Stimulated activated CD4-positive, alpha-beta T cell treated with anti-CD3 and anti-CD28 coated beads, Interleukin-1b, Interleukin-23, amount 100 ng/mL, for 48 hours (primary cell): Measurements from ENCODE around the gene CTTNBP2.

Experiments used
- DNase-seq: peaks from one replicate; pipeline ENCODE4 v3.0.0-alpha.2; 2020

Gene CTTNBP2

GRCh38 chr7:117873310-117874190 lies at the start of gene CTTNBP2:
Gene CTTNBP2, minus strand, starts transcription at chr7:117873441. Its CDS starts 26 bp downstream, at chr7:117873415.
- peak; percentile 1 for DNase-seq

GRCh38 chr7:117916309-117916708 lies 43.1 kb upstream of the CTTNBP2 start:
- no peak for DNase-seq

GRCh38 chr7:117912421-117912820 lies 39.2 kb upstream of the CTTNBP2 start:
- no peak for DNase-seq

- DNase-seq = no peak
These were observed 35.0 kb upstream of the CTTNBP2 start for GRCh38 chr7:117908031-117908795.

GRCh38 chr7:117907049-117907640 lies 33.9 kb upstream of the CTTNBP2 start:
- DNase-seq = no peak

- DNase-seq = no peak
These were observed 29.2 kb upstream of the CTTNBP2 start for GRCh38 chr7:117902314-117902889.

GRCh38 chr7:117901089-117901797 lies 28.0 kb upstream of the CTTNBP2 start:
- DNase-seq = no peak

GRCh38 chr7:117896339-117896738 lies 23.1 kb upstream of the CTTNBP2 start:
- DNase-seq = no peak

- no peak for DNase-seq
These were observed 22.0 kb upstream of the CTTNBP2 start for GRCh38 chr7:117895276-117895675.

GRCh38 chr7:117894037-117894436 lies 20.8 kb upstream of the CTTNBP2 start:
- no peak for DNase-seq

- DNase-seq = no peak
These were observed 19.6 kb upstream of the CTTNBP2 start for GRCh38 chr7:117892821-117893220.

- DNase-seq = no peak
These were observed 16.4 kb upstream of the CTTNBP2 start for GRCh38 chr7:117889611-117890010.

GRCh38 chr7:117888627-117889026 lies 15.4 kb upstream of the CTTNBP2 start:
- no peak for DNase-seq

- no peak for DNase-seq
These were observed 9.4 kb upstream of the CTTNBP2 start for GRCh38 chr7:117882594-117882993.

GRCh38 chr7:117876761-117877160 lies 3.5 kb upstream of the CTTNBP2 start:
- DNase-seq = no peak

GRCh38 chr7:117875566-117875965 lies 2.3 kb upstream of the CTTNBP2 start:
- no peak for DNase-seq

- DNase-seq = no peak
These were observed 1.0 kb upstream of the CTTNBP2 start for GRCh38 chr7:117874191-117874700.

GRCh38 chr7:117872561-117873309 lies 506 bp downstream of the CTTNBP2 start:
- no peak for DNase-seq

GRCh38 chr7:117871778-117872538 lies 1.3 kb downstream of the CTTNBP2 start:
- DNase-seq = no peak

- no peak for DNase-seq
These were observed 1.9 kb downstream of the CTTNBP2 start for GRCh38 chr7:117871401-117871777.
